GM18907 (cell line): ENCODE results near the gene BAX.

Experiments used
- ATAC-seq: cut with Tn5 transposase; IDR thresholded peaks from one replicate; pipeline ENCODE4 v1.9.1; 2021; ENCODE audit warnings: mild to moderate bottlenecking, moderate library complexity; ENCODE audit not compliant: unreplicated experiment

The BAX gene

DNA sequence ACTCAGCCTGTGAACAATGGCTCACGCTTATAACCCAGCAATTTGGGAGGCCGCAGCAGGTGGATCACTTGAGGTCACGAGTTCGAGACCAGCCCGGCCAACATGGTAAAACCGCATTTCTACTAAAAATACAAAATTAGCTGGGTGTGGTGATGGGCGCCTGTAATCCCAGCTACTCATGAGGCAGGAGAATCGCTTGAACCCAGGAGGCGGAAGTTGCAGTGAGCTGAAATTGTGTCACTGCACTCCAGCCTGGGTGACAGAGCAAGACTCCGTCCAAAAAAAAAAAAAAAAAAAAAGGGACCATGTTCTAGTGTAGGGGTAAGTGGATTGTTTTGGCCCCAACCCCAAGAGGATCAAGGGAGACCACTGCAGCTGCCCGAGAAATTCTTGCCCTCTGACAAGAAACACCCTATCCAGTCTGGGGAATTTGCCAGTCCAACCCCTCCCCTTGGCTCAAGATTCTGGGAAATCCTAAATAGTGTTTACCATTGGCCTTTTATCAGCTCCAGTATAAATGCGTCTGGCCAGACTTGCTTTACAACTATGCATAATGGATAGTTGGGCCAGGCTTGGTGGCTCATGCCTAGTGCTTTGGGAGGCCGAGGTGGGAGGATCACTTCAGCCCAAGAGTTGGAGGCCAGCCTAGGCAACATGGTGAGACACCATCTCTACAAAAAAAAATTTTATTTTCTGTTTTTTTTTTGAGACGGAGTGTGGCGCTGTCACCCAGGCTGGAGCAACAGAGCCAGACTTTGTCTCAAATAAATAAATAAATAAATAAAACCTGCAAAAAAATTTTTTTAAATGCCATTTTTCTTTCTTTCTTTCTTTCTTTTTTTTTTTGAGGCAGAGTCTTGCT, 26.3 kb upstream of the BAX start:
- ATAC-seq = no peak

DNA sequence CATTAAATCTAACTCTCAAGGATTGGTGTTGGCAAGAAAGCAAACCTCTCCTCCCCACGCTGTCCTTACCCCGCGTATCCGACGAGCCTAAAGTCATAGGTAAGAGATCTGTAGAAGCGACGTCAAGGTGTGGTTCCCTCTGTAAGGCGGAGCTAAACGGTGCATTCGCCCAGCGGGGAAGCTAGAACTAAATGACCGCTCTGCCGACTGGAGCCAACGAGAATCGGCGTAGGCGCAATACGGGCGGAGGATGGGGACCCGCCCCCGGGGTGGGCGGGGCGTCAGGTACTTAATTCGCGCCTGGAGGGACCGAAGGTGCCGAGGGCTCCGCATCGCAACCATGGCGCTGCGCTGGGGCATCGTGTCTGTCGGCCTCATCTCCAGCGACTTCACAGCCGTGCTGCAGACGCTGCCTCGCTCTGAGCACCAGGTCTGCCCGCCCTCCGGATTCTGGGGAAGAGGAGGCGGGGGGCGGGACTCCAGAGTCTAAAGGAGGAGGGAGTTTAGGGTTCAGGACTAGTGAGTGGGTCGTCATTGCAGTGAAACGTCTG, 21.2 kb upstream of the BAX start, which contains the start of gene DHDH:
Gene DHDH (plus strand): TSS at position 318 of the 551 bp plus-strand sequence. CDS start 23 bp downstream, at position 341.
- peak; percentile 57 for ATAC-seq

GRCh38 chr19:48934837-48935236, 19.8 kb upstream of the BAX start:
- no peak for ATAC-seq

DNA sequence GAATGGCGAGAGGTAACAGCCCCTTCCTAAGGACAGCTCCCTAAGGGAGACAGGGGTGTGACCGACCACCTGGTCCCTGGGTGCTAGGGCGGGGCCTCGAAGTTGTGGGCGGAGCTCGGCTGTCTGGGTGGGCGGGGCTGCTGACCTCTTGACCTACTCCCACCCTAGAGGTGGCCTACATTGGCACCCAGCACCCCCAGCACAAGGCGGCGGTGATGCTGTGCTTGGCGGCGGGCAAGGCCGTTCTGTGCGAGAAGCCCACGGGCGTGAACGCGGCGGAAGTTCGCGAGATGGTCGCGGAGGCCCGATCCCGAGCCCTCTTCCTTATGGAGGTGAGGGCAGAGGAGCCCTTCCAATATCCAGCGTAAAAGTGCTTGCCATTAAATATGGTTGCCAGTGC, 18.8 kb upstream of the BAX start:
- ATAC-seq = no peak

DNA sequence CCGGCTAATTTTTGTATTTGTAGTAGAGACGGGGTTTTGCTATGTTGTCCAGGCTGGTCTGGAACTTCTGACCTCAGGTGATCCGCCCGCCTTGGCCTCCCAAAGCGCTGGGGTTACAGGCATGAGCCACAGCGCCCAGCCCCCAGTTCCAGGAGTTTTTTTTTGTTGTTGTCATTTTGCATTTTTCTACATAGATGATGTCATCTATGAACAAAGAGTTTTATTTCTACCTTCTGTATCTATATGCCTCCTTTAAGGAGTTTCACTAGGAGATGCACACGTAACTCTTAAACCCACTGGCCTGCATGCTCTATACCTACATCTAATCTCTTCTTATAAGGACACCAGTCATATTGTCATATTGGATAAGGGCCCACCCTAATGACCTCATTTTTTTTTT, 16.4 kb upstream of the BAX start:
- no peak for ATAC-seq

DNA sequence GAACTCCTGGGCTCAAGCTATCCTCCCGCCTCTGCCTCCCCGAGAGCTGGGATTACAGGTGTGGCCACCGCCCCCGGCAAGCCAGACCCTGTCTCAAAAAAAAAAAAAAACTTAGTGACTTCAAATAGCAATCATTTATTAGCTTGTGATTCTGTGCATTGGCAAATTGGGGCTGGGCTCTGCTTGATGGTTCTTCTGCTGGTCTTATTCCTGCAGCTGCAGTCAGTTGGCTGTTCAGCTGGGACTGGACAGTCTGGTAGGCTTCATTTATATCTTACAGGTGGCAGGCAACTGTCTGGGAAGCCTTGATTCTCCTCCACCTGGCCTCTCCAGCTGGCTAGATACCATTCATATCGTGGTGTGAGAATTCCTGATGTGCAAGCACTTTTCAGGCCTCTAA, 13.8 kb upstream of the BAX start:
- ATAC-seq = no peak

DNA sequence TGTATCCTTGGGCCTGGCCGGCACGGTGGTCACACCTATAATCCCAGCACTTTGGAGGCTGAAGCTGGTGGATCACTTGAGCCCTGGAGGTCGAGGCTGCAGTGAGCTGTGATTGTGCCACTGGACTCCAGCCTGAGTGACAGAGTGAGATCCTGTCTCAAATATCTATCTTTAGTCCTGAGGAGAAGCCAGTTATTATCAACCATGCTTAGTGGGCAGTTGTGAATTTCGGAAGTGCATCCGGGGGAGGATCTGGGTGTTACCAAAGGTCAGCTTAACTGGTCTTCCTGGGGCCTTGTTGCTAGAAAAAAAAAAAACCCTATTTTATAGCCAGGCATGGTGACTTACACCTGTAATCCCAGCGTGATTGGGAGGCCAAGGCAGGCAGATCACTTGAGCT, 11.6 kb upstream of the BAX start:
- no peak for ATAC-seq

DNA sequence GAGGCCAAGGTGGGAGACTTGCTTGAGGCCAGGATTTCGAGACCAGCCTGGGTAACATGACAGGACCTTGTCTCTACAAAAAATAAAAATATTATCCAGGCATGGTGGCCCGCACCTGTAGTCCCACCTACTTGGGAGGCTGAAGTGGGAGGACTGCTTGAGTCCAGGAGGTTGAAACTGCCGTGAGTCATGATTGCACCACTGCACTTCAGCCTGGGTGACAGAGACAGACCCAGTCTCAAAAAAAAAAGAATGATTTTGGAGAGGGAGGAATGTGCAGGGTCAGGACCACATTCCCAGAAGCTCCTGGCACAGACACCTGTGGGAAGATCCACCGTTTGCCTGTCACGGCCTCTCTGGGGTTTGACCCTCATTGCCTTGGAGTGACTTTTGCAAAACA, 9.3 kb upstream of the BAX start:
- ATAC-seq = no peak

DNA sequence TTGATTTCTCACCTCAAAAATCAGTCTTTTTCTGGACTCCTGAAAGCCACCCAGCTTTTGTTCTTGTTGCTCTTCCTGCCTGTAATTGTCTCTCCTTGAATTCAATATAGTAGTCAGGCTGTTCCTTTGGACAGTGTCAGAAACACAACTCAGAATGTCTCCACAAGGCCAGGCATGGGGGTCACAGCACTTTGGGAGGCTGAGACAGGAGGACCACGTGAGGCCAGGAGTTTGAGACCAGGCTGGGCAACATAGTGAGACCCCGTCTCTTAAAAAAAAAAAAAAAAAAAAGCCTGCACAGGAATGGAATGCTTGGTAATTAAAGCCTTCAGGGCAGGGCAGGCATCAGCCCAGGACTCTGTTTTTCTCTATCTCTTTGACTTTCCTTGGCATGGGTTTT, 8.9 kb upstream of the BAX start:
- no peak for ATAC-seq

GRCh38 chr19:48946463-48947257, 8.0 kb upstream of the BAX start:
- no peak for ATAC-seq

GRCh38 chr19:48947258-48947542, 7.5 kb upstream of the BAX start:
- no peak for ATAC-seq

- no peak for ATAC-seq
Measured at GRCh38 chr19:48950159-48950558, 4.5 kb upstream of the BAX start.

GRCh38 chr19:48950830-48951519, 3.7 kb upstream of the BAX start:
- ATAC-seq = no peak

DNA sequence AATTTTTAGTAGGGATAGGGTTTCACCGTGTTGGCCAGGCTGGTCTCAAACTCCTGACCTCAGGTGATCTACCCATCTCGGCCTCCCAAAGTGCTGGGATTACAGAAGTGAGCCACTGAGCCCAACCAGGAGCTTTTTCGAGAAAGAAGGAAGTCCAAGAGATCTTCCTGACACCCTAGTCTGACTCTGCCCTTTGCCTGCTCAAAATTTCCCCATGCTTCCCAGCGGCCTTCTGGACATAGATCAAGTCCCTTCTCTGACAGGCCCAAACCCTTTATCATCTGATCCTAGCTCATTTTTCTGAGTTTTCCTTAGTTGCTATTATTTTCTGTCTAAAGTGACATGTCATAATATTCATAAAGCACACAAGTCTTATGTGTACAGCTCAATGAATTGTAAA, 1.5 kb upstream of the BAX start:
- ATAC-seq = no peak

GRCh38 chr19:48953990-48954594, 583 bp upstream of the BAX start:
- no peak for ATAC-seq

- no peak for ATAC-seq
Measured at GRCh38 chr19:48955308-48955958, 758 bp downstream of the BAX start.

DNA sequence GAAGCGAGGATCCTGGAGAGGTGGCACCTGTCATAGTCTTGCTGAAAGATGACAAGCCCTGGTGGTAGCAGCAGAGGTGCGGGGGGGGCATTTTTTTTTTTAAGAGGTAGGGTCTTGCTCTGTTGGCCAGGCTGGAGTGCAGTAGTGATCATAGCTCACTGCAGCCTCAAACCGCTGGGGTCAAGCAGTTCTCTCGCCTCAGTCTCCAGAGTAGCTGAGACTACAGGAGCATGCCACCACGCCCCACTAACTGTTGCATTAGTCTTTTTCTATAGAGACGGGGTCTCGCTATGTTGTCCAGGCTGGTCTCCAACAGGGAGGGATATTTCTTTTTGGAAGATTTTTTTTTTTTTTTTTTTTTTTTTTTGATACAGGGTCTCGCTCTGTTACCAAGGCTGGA, 3.3 kb downstream of the BAX start:
- ATAC-seq = no peak

- ATAC-seq = no peak
Measured at GRCh38 chr19:48959341-48960239, 4.9 kb downstream of the BAX start.

- no peak for ATAC-seq
Measured at GRCh38 chr19:48961051-48961649, 6.5 kb downstream of the BAX start.
